SW 1271 (cell line): ENCODE measurements around the gene PLXNB3.

Source experiments
- DNase-seq, 2 experiments: peaks; one replicate each; lab custom pipeline; 2025; lab: John Stamatoyannopoulos, UW

PLXNB3 gene

GRCh38 chrX:153773741-153774575 is 9.9 kb downstream of the PLXNB3 start:
- no peak for DNase-seq

DNA sequence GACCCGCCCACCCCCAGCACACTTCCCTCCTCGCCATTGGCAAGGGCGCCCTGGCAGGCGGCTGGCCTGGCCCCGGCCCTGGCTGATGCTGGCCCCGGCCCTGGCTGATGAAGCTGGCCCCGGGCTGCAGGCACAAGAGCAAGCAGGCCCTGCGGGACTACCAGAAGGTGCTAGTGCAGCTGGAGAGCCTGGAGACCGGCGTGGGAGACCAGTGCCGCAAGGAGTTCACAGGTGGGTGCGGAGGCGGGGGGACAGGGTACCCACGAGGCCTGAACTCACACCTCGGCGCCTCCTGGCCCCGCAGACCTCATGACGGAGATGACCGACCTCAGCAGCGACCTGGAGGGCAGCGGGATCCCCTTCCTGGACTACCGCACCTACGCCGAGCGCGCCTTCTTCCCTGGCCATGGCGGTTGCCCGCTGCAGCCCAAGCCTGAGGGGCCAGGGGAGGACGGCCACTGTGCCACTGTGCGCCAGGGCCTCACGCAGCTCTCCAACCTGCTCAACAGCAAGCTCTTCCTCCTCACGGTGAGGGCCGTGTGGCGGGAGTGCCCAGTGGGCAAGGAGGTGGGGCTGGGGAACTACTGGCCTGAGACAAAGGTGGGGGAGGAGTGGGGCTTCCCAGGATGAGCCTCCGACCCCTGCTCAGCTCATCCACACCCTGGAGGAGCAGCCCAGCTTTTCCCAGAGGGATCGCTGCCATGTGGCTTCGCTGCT is 10.7 kb downstream of the PLXNB3 start:
- DNase-seq: no peak

GRCh38 chrX:153775293-153776119 is 11.5 kb downstream of the PLXNB3 start:
- no peak for DNase-seq

DNA sequence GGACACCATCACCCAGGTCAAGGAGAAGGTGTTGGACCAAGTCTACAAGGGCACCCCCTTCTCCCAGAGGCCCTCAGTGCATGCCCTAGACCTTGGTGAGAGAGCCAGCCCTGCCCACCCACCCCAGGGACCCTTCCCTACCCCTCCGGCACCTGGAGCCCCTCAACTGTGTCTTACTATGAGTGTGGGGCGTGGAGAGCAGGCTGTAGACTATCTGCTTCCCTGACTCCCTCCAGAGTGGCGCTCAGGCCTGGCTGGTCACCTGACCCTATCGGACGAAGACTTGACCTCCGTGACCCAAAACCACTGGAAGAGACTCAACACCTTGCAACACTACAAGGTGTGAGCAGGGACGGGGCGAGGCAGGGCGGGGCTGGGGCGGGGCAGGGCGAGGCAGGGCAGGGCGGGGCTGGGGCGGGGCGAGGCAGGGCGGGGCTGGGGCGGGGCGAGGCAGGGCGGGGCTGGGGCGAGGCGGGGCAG is 12.1 kb downstream of the PLXNB3 start:
- no peak for DNase-seq

- DNase-seq: no peak
Observed at GRCh38 chrX:153776611-153777045, 12.6 kb downstream of the PLXNB3 start.

- no peak for DNase-seq
Observed at GRCh38 chrX:153777261-153778090, 13.4 kb downstream of the PLXNB3 start.

DNA sequence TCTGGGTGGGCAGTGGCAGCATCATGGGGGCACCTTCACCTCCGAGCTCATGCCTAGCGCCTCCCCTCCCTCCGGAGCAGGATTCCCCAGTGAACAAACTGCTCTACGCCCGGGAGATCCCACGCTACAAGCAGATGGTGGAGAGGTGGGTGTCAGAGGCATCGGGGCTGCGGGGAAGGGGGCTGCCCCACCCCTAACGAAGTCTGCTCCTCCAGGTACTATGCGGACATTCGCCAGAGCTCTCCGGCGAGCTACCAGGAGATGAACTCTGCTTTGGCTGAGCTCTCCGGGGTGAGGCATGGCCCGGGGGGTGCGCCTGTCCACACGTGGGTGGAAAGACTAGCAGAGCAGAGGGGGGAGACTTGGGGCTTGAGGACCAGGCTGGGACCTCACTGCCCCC is 14.1 kb downstream of the PLXNB3 start:
- no peak for DNase-seq

GRCh38 chrX:153778684-153779101 is 14.6 kb downstream of the PLXNB3 start:
- DNase-seq: no peak

DNA sequence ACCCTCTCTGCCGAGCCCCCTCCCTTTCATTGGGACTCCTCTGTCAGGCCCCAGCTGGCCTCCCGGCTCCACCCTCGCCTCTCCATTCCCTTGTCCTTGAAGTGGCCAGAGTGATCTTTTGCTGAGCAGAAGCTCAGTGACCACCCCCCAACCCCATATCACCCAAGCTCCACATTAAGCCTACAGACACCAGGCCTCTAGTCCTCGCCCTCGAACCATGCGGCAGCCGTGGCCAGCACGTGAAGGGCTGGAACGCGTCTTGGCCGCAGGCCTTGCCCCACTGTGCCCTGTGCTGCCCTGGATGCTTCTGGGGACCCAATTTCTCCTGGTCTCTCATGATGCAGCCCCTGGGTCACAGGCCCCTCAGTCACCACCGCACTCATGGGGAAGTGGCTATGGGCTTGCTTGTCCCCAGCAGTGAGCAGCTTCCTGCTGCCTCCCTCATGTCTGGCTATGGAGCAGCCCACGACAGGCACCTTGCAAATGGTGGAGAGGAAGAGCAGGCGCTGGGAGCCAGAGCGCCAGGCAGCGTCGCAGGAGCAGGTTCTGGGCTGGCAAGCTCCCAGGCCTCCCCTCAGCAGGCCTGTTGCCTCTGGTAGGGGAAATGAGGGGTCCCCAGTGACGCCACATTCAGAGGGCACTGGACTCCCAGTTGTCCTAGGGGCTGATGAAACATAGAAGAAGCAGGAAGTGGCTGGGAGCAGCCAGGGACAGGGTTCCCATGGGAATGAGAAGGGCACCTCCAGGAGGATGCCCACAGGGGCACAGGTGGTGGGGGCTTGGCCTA is 16.0 kb downstream of the PLXNB3 start:
- no peak for DNase-seq

GRCh38 chrX:153780678-153781427 is 16.8 kb downstream of the PLXNB3 start, which contains the start of gene SRPK3:
TSS of gene SRPK3 (plus strand) at chrX:153781041. CDS start at chrX:153781087, 46 bp downstream.
- DNase-seq: no peak

DNA sequence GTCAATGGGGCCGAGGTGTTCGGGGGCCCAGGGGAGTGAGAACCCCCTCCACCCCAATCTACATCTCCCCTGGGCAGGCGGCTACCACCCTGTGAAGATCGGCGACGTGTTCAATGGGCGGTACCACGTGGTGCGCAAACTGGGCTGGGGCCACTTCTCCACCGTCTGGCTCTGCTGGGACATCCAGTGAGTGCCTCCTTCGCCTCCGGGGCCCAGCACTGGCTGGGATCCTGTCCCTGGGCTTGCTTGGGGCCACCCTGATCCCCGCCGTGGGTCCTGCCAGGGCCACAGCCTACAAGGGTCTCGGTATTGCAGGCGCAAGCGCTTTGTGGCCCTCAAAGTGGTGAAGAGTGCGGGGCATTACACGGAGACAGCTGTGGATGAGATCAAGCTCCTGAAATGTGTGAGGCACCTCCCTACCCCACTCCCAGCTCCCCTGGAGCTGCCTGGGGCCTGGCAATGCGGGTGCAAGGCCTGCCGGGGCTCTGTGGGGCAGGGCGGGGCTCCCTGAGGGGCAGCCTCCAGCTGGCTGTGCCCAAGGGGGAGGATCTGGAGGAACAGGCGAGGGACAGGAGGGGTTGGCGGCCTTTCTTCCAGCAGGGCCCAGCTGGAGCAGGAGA is 17.5 kb downstream of the PLXNB3 start:
- DNase-seq: no peak

- DNase-seq: no peak
Observed at GRCh38 chrX:153782313-153782712, 18.3 kb downstream of the PLXNB3 start.

GRCh38 chrX:153782871-153783270 is 18.8 kb downstream of the PLXNB3 start:
- no peak for DNase-seq

DNA sequence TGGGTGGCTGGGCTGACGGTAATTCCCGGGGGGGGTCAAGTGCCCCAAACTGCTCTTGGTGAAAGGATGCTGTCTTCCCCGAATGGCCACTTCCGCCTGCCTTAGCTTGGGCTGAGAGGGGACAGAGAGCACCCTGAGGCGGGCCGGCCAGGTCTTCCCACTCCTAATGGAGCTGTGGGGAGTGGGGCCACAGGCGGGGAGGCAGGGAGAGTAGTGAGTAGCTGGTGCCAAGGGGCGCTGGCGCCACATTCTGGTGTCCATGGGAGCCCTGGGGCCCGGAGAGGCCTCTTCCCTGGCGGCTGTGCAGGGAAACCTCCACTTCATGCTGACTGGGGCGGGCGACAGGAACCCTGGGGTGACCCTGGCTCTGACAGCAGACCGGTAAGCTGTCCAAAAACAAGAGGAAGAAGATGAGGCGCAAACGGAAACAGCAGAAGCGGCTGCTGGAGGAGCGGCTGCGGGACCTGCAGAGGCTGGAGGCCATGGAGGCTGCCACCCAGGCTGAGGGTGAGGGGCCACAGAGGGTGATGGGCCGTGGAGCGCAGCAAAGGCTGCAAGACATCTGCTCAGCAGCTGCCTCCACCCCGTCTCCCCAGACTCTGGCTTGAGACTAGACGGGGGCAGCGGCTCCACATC is 19.4 kb downstream of the PLXNB3 start:
- DNase-seq: no peak

GRCh38 chrX:153784325-153784967 is 20.4 kb downstream of the PLXNB3 start:
- no peak for DNase-seq

GRCh38 chrX:153786669-153787068 is 22.6 kb downstream of the PLXNB3 start:
- DNase-seq: no peak

DNA sequence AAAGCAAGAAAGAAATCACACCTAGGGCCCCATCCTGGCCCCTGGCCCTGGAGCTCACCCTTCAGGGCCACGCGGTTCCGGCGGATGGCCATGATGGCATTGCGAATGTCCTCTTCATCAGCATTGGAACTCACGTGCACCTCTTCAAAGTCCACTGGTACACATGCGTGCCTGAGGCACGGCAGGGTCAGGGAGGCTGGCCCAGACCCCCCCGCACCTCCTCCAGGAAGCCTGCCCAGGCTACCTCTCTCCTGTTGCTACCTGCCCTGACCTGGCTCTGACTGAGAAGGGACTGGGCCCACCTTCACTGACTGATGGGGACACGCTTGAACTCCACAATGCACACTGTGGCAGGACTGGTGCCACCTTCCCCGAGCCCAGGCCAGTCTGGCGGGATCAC is 25.6 kb downstream of the PLXNB3 start:
- DNase-seq: no peak
